HEK293 (cell line): ENCODE data around the gene NUDT21.

Experiments used
- CTCF ChIA-PET: fragments of 350-600 bp; formaldehyde crosslinking; extraction: SDS; loops from one replicate; lab custom pipeline; 2021; ENCODE audit warnings: antibody characterized with exemption; lab: Yijun Ruan, JAX
- POLR2A ChIA-PET: fragments of 300-600 bp; formaldehyde crosslinking; extraction: SDS; loops from one replicate; lab custom pipeline; 2020; ENCODE audit warnings: antibody characterized with exemption, inconsistent platforms; lab: Yijun Ruan, JAX
- H3K27ac ChIP-seq: fragments of 200-500 bp; sonication (Bioruptor generic); 2 replicates; pipeline ENCODE4 v1.5.1; 2014; ENCODE audit warnings: low read depth, low read length, control low read depth, inconsistent platforms; ENCODE audit errors: extremely low read depth
- H3K36me3 ChIP-seq, 2 experiments: fragments of 200-500 bp in 1 of 2; sonication (Bioruptor generic) in 1 of 2; 1 replicate in 1 of 2; 2 replicates in 1 of 2; pipeline ENCODE4 v1.5.1; 2014 to 2017; ENCODE audit warnings: inconsistent platforms in 2 of 2, low read length in 2 of 2; ENCODE audit not compliant: control insufficient read depth in 2 of 2, insufficient read depth in 1 of 2
- H3K4me1 ChIP-seq: fragments of 200-500 bp; sonication (Bioruptor generic); 2 replicates; pipeline ENCODE4 v1.5.1; 2014; ENCODE audit warnings: mild to moderate bottlenecking, low read length, inconsistent platforms; ENCODE audit not compliant: control insufficient read depth, insufficient read depth
- H3K4me3 ChIP-seq: 2 replicates; pipeline ENCODE4 v1.5.1; 2011; ENCODE audit warnings: low read depth, mild to moderate bottlenecking, control low read depth, low read length, moderate library complexity
- H3K9me3 ChIP-seq: fragments of 200-500 bp; sonication (Bioruptor generic); 2 replicates; pipeline ENCODE4 v1.5.1; 2014; ENCODE audit warnings: low read depth, low read length, inconsistent platforms; ENCODE audit not compliant: control insufficient read depth, insufficient read depth
- EGR2 ChIP-seq: fragments of 450-650 bp; formaldehyde crosslinking; IDR thresholded peaks from 2 replicates; pipeline ENCODE4 v1.5.1; 2016; ENCODE audit warnings: low read depth, missing biosample characterization, missing genetic modification characterization
- HOXD13 ChIP-seq: sonication (generic); formaldehyde crosslinking; IDR thresholded peaks from 2 replicates; pipeline ENCODE4 v1.8.0; 2022; ENCODE audit warnings: missing genetic modification reagents, borderline replicate concordance
- KLF1 ChIP-seq: fragments of 450-650 bp; formaldehyde crosslinking; IDR thresholded peaks from 2 replicates; pipeline ENCODE4 v1.5.1; 2016; ENCODE audit warnings: missing biosample characterization, missing genetic modification characterization
- KLF16 ChIP-seq: fragments of 450-650 bp; formaldehyde crosslinking; IDR thresholded peaks from 2 replicates; pipeline ENCODE4 v1.5.1; 2017; ENCODE audit warnings: missing biosample characterization, missing genetic modification characterization
- MYNN ChIP-seq: fragments of 450-650 bp; formaldehyde crosslinking; IDR thresholded peaks from 2 replicates; pipeline ENCODE4 v1.5.1; 2016; ENCODE audit warnings: missing biosample characterization, missing genetic modification characterization, borderline replicate concordance
- MZF1 ChIP-seq: fragments of 450-650 bp; formaldehyde crosslinking; IDR thresholded peaks from 2 replicates; pipeline ENCODE4 v1.5.1; 2017; ENCODE audit warnings: missing biosample characterization, missing genetic modification characterization, borderline replicate concordance
- RBAK ChIP-seq: fragments of 450-650 bp; formaldehyde crosslinking; IDR thresholded peaks from 2 replicates; pipeline ENCODE4 v1.5.1; 2016; ENCODE audit warnings: missing biosample characterization, missing genetic modification characterization
- REST ChIP-seq: fragments of 450-650 bp; formaldehyde crosslinking; IDR thresholded peaks from 2 replicates; pipeline ENCODE4 v1.5.1; 2016; ENCODE audit warnings: missing biosample characterization, missing genetic modification characterization
- SP3 ChIP-seq: fragments of 450-650 bp; formaldehyde crosslinking; IDR thresholded peaks from 2 replicates; pipeline ENCODE4 v1.5.1; 2016; ENCODE audit warnings: missing biosample characterization, missing genetic modification characterization
- ZBTB20 ChIP-seq: fragments of 450-650 bp; formaldehyde crosslinking; IDR thresholded peaks from 2 replicates; pipeline ENCODE4 v1.5.1; 2016; ENCODE audit warnings: missing biosample characterization, missing genetic modification characterization
- ZBTB8A ChIP-seq: fragments of 450-650 bp; formaldehyde crosslinking; IDR thresholded peaks from 2 replicates; pipeline ENCODE4 v1.5.1; 2016; ENCODE audit warnings: missing biosample characterization, missing genetic modification characterization
- ZNF140 ChIP-seq: fragments of 450-650 bp; formaldehyde crosslinking; IDR thresholded peaks from 2 replicates; pipeline ENCODE4 v1.5.1; 2016; ENCODE audit warnings: missing biosample characterization, missing genetic modification characterization
- ZNF146 ChIP-seq: fragments of 450-650 bp; formaldehyde crosslinking; IDR thresholded peaks from 2 replicates; pipeline ENCODE4 v1.5.1; 2016; ENCODE audit warnings: missing biosample characterization, missing genetic modification characterization
- ZNF184 ChIP-seq: fragments of 450-650 bp; IDR thresholded peaks from 2 replicates; pipeline ENCODE4 v1.5.1; 2018; ENCODE audit warnings: missing biosample characterization, mild to moderate bottlenecking, missing genetic modification characterization
- ZNF335 ChIP-seq: fragments of 450-650 bp; formaldehyde crosslinking; conservative IDR thresholded peaks from 2 replicates; pipeline ENCODE4 v1.5.1; 2016; ENCODE audit warnings: missing biosample characterization, missing genetic modification characterization
- ZNF366 ChIP-seq: fragments of 450-650 bp; formaldehyde crosslinking; conservative IDR thresholded peaks from 2 replicates; pipeline ENCODE4 v1.5.1; 2016; ENCODE audit warnings: missing biosample characterization, missing genetic modification characterization
- ZNF404 ChIP-seq: fragments of 450-650 bp; formaldehyde crosslinking; IDR thresholded peaks from 2 replicates; pipeline ENCODE4 v1.5.1; 2017; ENCODE audit warnings: missing biosample characterization, missing genetic modification characterization
- ZNF449 ChIP-seq: fragments of 450-650 bp; formaldehyde crosslinking; IDR thresholded peaks from 2 replicates; pipeline ENCODE4 v1.5.1; 2017; ENCODE audit warnings: missing biosample characterization, mild to moderate bottlenecking, missing genetic modification characterization, moderate library complexity
- ZNF510 ChIP-seq: fragments of 450-650 bp; formaldehyde crosslinking; IDR thresholded peaks from 2 replicates; pipeline ENCODE4 v1.5.1; 2018; ENCODE audit warnings: mild to moderate bottlenecking, missing genetic modification characterization, missing biosample characterization; ENCODE audit not compliant: insufficient replicate concordance
- ZNF513 ChIP-seq: fragments of 450-650 bp; IDR thresholded peaks from 2 replicates; pipeline ENCODE4 v1.5.1; 2018; ENCODE audit warnings: missing biosample characterization, missing genetic modification characterization
- ZNF544 ChIP-seq: fragments of 450-650 bp; formaldehyde crosslinking; IDR thresholded peaks from 2 replicates; pipeline ENCODE4 v1.5.0; 2017; ENCODE audit warnings: missing biosample characterization, missing genetic modification characterization
- ZNF571 ChIP-seq: fragments of 450-650 bp; formaldehyde crosslinking; IDR thresholded peaks from 2 replicates; pipeline ENCODE4 v1.5.0; 2017; ENCODE audit warnings: missing biosample characterization, missing genetic modification characterization
- ZNF596 ChIP-seq: fragments of 450-650 bp; IDR thresholded peaks from 2 replicates; pipeline ENCODE4 v1.5.0; 2018; ENCODE audit warnings: missing biosample characterization, mild to moderate bottlenecking, missing genetic modification characterization, moderate library complexity
- ZNF610 ChIP-seq: fragments of 450-650 bp; formaldehyde crosslinking; IDR thresholded peaks from 2 replicates; pipeline ENCODE4 v1.5.1; 2016; ENCODE audit warnings: missing biosample characterization, missing genetic modification characterization, borderline replicate concordance
- ZNF626 ChIP-seq: fragments of 450-650 bp; sonication (Bioruptor Pico); formaldehyde crosslinking; IDR thresholded peaks from 2 replicates; pipeline ENCODE4 v1.5.1; 2018; ENCODE audit warnings: missing biosample characterization, missing genetic modification characterization, inconsistent platforms
- ZNF639 ChIP-seq: fragments of 450-650 bp; formaldehyde crosslinking; IDR thresholded peaks from 2 replicates; pipeline ENCODE4 v1.5.1; 2016; ENCODE audit warnings: missing biosample characterization, missing genetic modification characterization
- ZNF664 ChIP-seq: fragments of 450-650 bp; formaldehyde crosslinking; IDR thresholded peaks from 2 replicates; pipeline ENCODE4 v1.5.1; 2016; ENCODE audit warnings: missing biosample characterization, missing genetic modification characterization
- ZNF768 ChIP-seq: fragments of 450-650 bp; formaldehyde crosslinking; IDR thresholded peaks from 2 replicates; pipeline ENCODE4 v1.5.1; 2018; ENCODE audit warnings: missing biosample characterization, mild to moderate bottlenecking, missing genetic modification characterization
- ZNF791 ChIP-seq: fragments of 450-650 bp; formaldehyde crosslinking; IDR thresholded peaks from 2 replicates; pipeline ENCODE4 v1.5.1; 2016; ENCODE audit warnings: missing biosample characterization, missing genetic modification characterization
- ZNF792 ChIP-seq: fragments of 450-650 bp; formaldehyde crosslinking; IDR thresholded peaks from 2 replicates; pipeline ENCODE4 v1.5.1; 2016; ENCODE audit warnings: missing biosample characterization, missing genetic modification characterization
- ZNF843 ChIP-seq: fragments of 450-650 bp; formaldehyde crosslinking; IDR thresholded peaks from 2 replicates; pipeline ENCODE4 v1.5.1; 2016; ENCODE audit warnings: missing biosample characterization, missing genetic modification characterization
- ZSCAN23 ChIP-seq: fragments of 450-650 bp; formaldehyde crosslinking; IDR thresholded peaks from 2 replicates; pipeline ENCODE4 v1.5.1; 2016; ENCODE audit warnings: missing biosample characterization, missing genetic modification characterization

NUDT21 gene

GRCh38 chr16:56450275-56450985, 702 bp downstream of the NUDT21 start:
- CTCF ChIA-PET, result no interaction called here
- POLR2A ChIA-PET, result interaction anchor here (0.5 to 1.4 kb wide), 13 partner anchors 10 to 435 kb away, joined by 3 to 12 read pairs (median 4); partner anchors contain the start of genes BBS2 and MT2A
- Histone ChIP-seq H3K9me3 (no peaks in the 10 kb centered on the region), H3K4me3 (peak overlapping the region; percentile 58), H3K36me3 (peaks cover 26 to 52% of the 10 kb centered on the region in 2 experiments), H3K27ac (peak overlapping the region; percentile 78; the same call in 1 of the 2 replicates), H3K4me1 (peaks cover 5% of the 10 kb centered on the region; the same call in 1 of the 2 replicates)
- TF ChIP-seq ZNF626 (tag by site-specific recombination) (no peak), ZNF639 (tag by site-specific recombination) (no peak), ZNF449 (tag by site-specific recombination) (peak; percentile 95), ZNF510 (tag by site-specific recombination) (no peak), EGR2 (tag by site-specific recombination) (no peak), ZNF184 (no peak), ZNF513 (tag by site-specific recombination) (0 out of 2 replicates have a peak, but pooled peaks have one; percentile 28), ZNF843 (tag by site-specific recombination) (0 out of 2 replicates have a peak, but pooled peaks have one; percentile 34), REST (no peak), KLF1 (no peak), ZNF610 (tag by site-specific recombination) (no peak), ZNF571 (no peak), SP3 (tag by site-specific recombination) (no peak), ZNF791 (tag by site-specific recombination) (no peak), ZNF768 (tag by site-specific recombination) (no peak), ZNF792 (tag by site-specific recombination) (no peak), ZNF140 (tag by site-specific recombination) (no peak), ZBTB8A (tag by site-specific recombination) (no peak), MYNN (tag by site-specific recombination) (no peak), KLF16 (tag by site-specific recombination) (no peak), ZNF335 (tag by site-specific recombination) (peak; percentile 92), ZNF544 (no peak), ZNF146 (no peak), ZNF366 (tag by site-specific recombination) (peak; percentile 34; the same call in 1 of the 2 replicates), ZSCAN23 (no peak), ZNF664 (no peak), ZBTB20 (tag by site-specific recombination) (peak; percentile 49; the same call in 1 of the 2 replicates), ZNF404 (tag by site-specific recombination) (no peak), ZNF596 (tag by site-specific recombination) (no peak), MZF1 (tag by site-specific recombination) (no peak), HOXD13 (CRISPR knock-in tag) (no peak), RBAK (tag by site-specific recombination) (no peak)
